GM12878 (cell line): Measurements from ENCODE around the gene EMP1. TPM values are rescaled to one million over a fixed set of nuclear protein-coding genes. Genes with fewer than 3 reads are reported as not detected.

Source experiments
- ATAC-seq: fragments of 200-7000 bp; cut with Tn5 transposase; 3 replicates; pipeline ENCODE4 v1.9.1; 2020; ENCODE audit warnings: mild to moderate bottlenecking, moderate library complexity
- BruUV-seq: library from RNA; stranded (reverse); fragments of 400-500 nt; replicated peaks from 2 replicates; lab custom pipeline; 2021; lab: Mats Ljungman, UMichigan
- CTCF ChIA-PET: fragments of 300-600 bp; sonication (Branson Sonifier 250); formaldehyde crosslinking; extraction: SDS; loops from one replicate; lab custom pipeline; 2021; ENCODE audit warnings: inconsistent platforms; lab: Yijun Ruan, JAX
- POLR2A ChIA-PET: fragments of 350-600 bp; formaldehyde crosslinking; extraction: SDS; loops from one replicate; lab custom pipeline; 2021; ENCODE audit warnings: inconsistent platforms; lab: Charles Lee
- RAD21 ChIA-PET: fragments of 300-600 bp; sonication (Branson Sonifier 250); formaldehyde crosslinking; loops from one replicate; lab custom pipeline; 2023; ENCODE audit warnings: antibody characterized with exemption; ENCODE audit not compliant: unreplicated experiment; lab: Charles Lee
- SMC1A ChIA-PET: fragments of 300-600 bp; sonication (Branson Sonifier 250); formaldehyde crosslinking; loops from one replicate; lab custom pipeline; 2023; ENCODE audit not compliant: unreplicated experiment, uncharacterized antibody; lab: Charles Lee
- DNase-seq: peaks from one replicate; pipeline ENCODE4 v3.0.0-alpha.2; 2011; ENCODE audit warnings: low read depth, low spot score
- FAIRE-seq: peaks from 3 replicates; lab custom pipeline; 2011; peaks lifted over from hg19 to GRCh38; lab: Jason Lieb, UNC
- H2AFZ ChIP-seq: 2 replicates; pipeline ENCODE4 v1.6.0; 2011; ENCODE audit warnings: low read depth, low read length, control low read depth; ENCODE audit not compliant: control insufficient read depth
- H3K27ac ChIP-seq: 2 replicates; pipeline ENCODE4 v1.5.1; 2011; ENCODE audit warnings: control low read depth; ENCODE audit not compliant: control insufficient read depth, insufficient read depth
- H3K27me3 ChIP-seq, 2 experiments: replicated peaks in 1 of 2; 2 replicates each; pipeline versions ENCODE4 v1.6.0 to v1.6.1; 2011; ENCODE audit warnings: low read length in 1 of 2; ENCODE audit not compliant: control insufficient read depth in 2 of 2, insufficient read depth in 2 of 2
- H3K36me3 ChIP-seq, 2 experiments: 2 replicates each; pipeline ENCODE4 v1.5.1; 2011; ENCODE audit warnings: low read length in 1 of 2; ENCODE audit not compliant: control insufficient read depth in 2 of 2, insufficient read depth in 2 of 2
- H3K4me1 ChIP-seq: 2 replicates; pipeline ENCODE4 v1.6.1; 2011; ENCODE audit warnings: mild to moderate bottlenecking, low read length, moderate library complexity, mixed read lengths; ENCODE audit not compliant: control insufficient read depth, insufficient read depth
- H3K4me2 ChIP-seq: 2 replicates; pipeline ENCODE4 v1.6.0; 2011; ENCODE audit warnings: control low read depth; ENCODE audit not compliant: control insufficient read depth, insufficient read depth
- H3K4me3 ChIP-seq: fragments of 200-600 bp; sonication (generic); 2 replicates; pipeline ENCODE4 v1.5.1; 2016
- H3K79me2 ChIP-seq: 2 replicates; pipeline ENCODE4 v1.6.0; 2011; ENCODE audit warnings: low read length; ENCODE audit not compliant: control insufficient read depth, insufficient read depth
- H3K9ac ChIP-seq: 2 replicates; pipeline ENCODE4 v1.8.0; 2011; ENCODE audit warnings: low read length, control low read depth, mixed read lengths; ENCODE audit not compliant: control insufficient read depth, insufficient read depth
- H3K9me3 ChIP-seq: replicated peaks from 3 replicates; pipeline ENCODE4 v1.5.1; 2011; ENCODE audit warnings: mild to moderate bottlenecking, low read length; ENCODE audit not compliant: control insufficient read depth, insufficient read depth
- H4K20me1 ChIP-seq: 2 replicates; pipeline ENCODE4 v1.6.0; 2011; ENCODE audit not compliant: control insufficient read depth, insufficient read depth
- POLR2A ChIP-seq: IDR thresholded peaks from 2 replicates; pipeline ENCODE4 v1.6.1; 2011; ENCODE audit warnings: low read depth, mild to moderate bottlenecking, low read length
- POLR2AphosphoS2 ChIP-seq: IDR thresholded peaks from 2 replicates; pipeline ENCODE4 v1.6.1; 2011; ENCODE audit warnings: low read depth, mild to moderate bottlenecking, low read length, improper control_type of control experiment, moderate library complexity
- SPI1 ChIP-seq: IDR thresholded peaks from 2 replicates; pipeline ENCODE4 v1.6.1; 2011; ENCODE audit warnings: low read depth, mild to moderate bottlenecking, low read length, moderate library complexity, borderline replicate concordance; ENCODE audit not compliant: insufficient read depth
- ZNF274 ChIP-seq: IDR thresholded peaks from one replicate; pipeline ENCODE4 v1.8.0; 2011; ENCODE audit not compliant: insufficient read length, insufficient read depth
- WGBS: methylation state at CpG from one replicate; pipeline ENCODE4 v1.1.6; 2016; ENCODE audit warnings: low lambda C conversion rate; ENCODE audit not compliant: insufficient replicate concordance, insufficient coverage; ENCODE audit errors: missing lambda C conversion rate; 5-methylcytosine and 5-hydroxymethylcytosine counted together
- in situ Hi-C: fragments of 300-500 bp; cut with MboI; formaldehyde crosslinking; loops from 9 replicates; pipeline ENCODE4 v1.14.3; 2018; ENCODE audit warnings: mixed read lengths
- intact Hi-C: fragments of 100-400 bp; cut with micrococcal nuclease; formaldehyde crosslinking; loops from one replicate; pipeline ENCODE4 v1.14.2; 2022; ENCODE audit not compliant: unreplicated experiment
- polyA plus RNA-seq, 11 experiments: library from polyadenylated mRNA; depleted of rRNA in 4 of 11; unstranded in 6 of 11; stranded (reverse) in 5 of 11; fragments of >200 nt; fragmentation: Nextera tagmentation in 4 of 11; fragmentation: Illumina TruSeq in 1 of 11; extraction: Ambion mirVana in 4 of 11; extraction: Trizol in 1 of 11; gene quantifications; 1 replicate in 1 of 11; 2 replicates in 10 of 11; pipeline versions ENCODE4 v1.2.1 to v1.2.3, GENCODE V29; 2011 to 2016; ENCODE audit warnings: inconsistent platforms in 2 of 11, missing spikeins in 2 of 11, low read depth in 1 of 11
- total RNA-seq, 4 experiments: library from RNA; depleted of rRNA in 3 of 4; stranded (reverse); fragments of >200 nt in 3 of 4; fragmentation: Illumina TruSeq in 1 of 4; extraction: Trizol in 1 of 4; gene quantifications; 2 replicates each; pipeline versions ENCODE4 v1.2.1 to v1.2.3, GENCODE V29; 2013 to 2021
- TF ChIP-seq, protein P1 (sequence below): fragments of 450-650 bp; conservative IDR thresholded peaks from 2 replicates; pipeline ENCODE4 v1.6.1; 2017; ENCODE audit warnings: mild to moderate bottlenecking, moderate library complexity
- TF ChIP-seq, protein P2 (sequence below): fragments of 450-650 bp; IDR thresholded peaks from 2 replicates; pipeline ENCODE4 v1.6.1; 2017; ENCODE audit warnings: mild to moderate bottlenecking, moderate library complexity
- TF ChIP-seq, protein P3 (sequence below): fragments of 450-650 bp; IDR thresholded peaks from 2 replicates; pipeline ENCODE4 v1.6.1; 2017; ENCODE audit warnings: antibody characterized with exemption, mild to moderate bottlenecking, moderate library complexity
- TF ChIP-seq, protein P4 (sequence below): fragments of 450-650 bp; IDR thresholded peaks from 2 replicates; pipeline ENCODE4 v1.6.1; 2017; ENCODE audit warnings: mild to moderate bottlenecking, low read depth, inconsistent platforms; ENCODE audit not compliant: poor library complexity, severe bottlenecking
- TF ChIP-seq, protein P5 (sequence below): fragments of 450-650 bp; IDR thresholded peaks from 2 replicates; pipeline ENCODE4 v1.6.1; 2018; ENCODE audit warnings: borderline replicate concordance, mild to moderate bottlenecking; ENCODE audit not compliant: partially characterized antibody

Gene EMP1
- total and polyA plus RNA-seq, 10 of the 15 experiments (the other 5 are each of a cell fraction or from before 2014, with no cell fraction given) = 0.09 to 0.90 (median 0.25) TPM; not detected in 1

DNA sequence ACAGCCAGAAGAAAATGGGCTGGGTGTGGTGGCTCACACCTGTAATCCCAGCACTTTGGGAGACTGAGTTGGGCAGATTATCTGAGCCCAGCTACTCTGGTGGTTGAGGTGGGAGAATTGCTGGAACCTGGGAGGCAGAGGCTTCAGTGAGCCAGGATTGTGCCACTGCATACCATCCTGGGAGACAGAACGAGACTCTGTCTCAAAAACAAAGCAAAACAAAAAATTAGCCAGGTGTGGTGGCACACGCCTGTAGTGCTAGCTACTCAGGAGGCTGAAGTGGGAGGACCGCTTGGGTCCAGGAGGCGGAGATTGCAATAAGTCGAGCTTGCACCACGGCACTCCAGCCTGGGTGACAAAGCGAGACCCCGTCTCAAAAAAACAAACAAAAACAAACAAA lies 3.8 kb upstream of the EMP1 start:
- in situ Hi-C loops (no loop called here), intact Hi-C loops (no loop called here)
- POLR2A ChIA-PET = no interaction called here
- Histone ChIP-seq H3K9ac (no peak overlapping the region), H3K79me2 (no peaks in the 10 kb centered on the region), H3K27me3 (peaks cover 2% of the 10 kb centered on the region in 2 experiments; a peak in 3 of 4 replicates), H3K4me2 (no peak overlapping the region), H3K4me1 (no peaks in the 10 kb centered on the region), H2AFZ (no peak overlapping the region), H3K9me3 (no peaks in the 10 kb centered on the region), H4K20me1 (no peaks in the 10 kb centered on the region), H3K36me3 (no peaks in the 10 kb centered on the region), H3K27ac (no peak overlapping the region), H3K4me3 (no peak overlapping the region)
- 52% methylated on average over 8 of the region's 8 CpGs for WGBS
- FAIRE-seq (no peak), ATAC-seq (no peak), DNase-seq (no peak)
- RAD21 ChIA-PET = interaction anchor here (0.8 kb wide), 1 partner anchor 207 kb away, joined by 3 read pairs; no protein-coding TSS in a partner anchor
- SMC1A ChIA-PET = no interaction called here
- no TSS peak for BruUV-seq
- CTCF ChIA-PET = interaction anchor here (0.6 to 1.4 kb wide), 2 partner anchors 21 to 1240 kb away, joined by 3 to 4 read pairs; no protein-coding TSS in a partner anchor
- TF ChIP-seq, protein P1, sequence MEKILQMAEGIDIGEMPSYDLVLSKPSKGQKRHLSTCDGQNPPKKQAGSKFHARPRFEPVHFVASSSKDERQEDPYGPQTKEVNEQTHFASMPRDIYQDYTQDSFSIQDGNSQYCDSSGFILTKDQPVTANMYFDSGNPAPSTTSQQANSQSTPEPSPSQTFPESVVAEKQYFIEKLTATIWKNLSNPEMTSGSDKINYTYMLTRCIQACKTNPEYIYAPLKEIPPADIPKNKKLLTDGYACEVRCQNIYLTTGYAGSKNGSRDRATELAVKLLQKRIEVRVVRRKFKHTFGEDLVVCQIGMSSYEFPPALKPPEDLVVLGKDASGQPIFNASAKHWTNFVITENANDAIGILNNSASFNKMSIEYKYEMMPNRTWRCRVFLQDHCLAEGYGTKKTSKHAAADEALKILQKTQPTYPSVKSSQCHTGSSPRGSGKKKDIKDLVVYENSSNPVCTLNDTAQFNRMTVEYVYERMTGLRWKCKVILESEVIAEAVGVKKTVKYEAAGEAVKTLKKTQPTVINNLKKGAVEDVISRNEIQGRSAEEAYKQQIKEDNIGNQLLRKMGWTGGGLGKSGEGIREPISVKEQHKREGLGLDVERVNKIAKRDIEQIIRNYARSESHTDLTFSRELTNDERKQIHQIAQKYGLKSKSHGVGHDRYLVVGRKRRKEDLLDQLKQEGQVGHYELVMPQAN = no peak
- TF ChIP-seq, protein P2, sequence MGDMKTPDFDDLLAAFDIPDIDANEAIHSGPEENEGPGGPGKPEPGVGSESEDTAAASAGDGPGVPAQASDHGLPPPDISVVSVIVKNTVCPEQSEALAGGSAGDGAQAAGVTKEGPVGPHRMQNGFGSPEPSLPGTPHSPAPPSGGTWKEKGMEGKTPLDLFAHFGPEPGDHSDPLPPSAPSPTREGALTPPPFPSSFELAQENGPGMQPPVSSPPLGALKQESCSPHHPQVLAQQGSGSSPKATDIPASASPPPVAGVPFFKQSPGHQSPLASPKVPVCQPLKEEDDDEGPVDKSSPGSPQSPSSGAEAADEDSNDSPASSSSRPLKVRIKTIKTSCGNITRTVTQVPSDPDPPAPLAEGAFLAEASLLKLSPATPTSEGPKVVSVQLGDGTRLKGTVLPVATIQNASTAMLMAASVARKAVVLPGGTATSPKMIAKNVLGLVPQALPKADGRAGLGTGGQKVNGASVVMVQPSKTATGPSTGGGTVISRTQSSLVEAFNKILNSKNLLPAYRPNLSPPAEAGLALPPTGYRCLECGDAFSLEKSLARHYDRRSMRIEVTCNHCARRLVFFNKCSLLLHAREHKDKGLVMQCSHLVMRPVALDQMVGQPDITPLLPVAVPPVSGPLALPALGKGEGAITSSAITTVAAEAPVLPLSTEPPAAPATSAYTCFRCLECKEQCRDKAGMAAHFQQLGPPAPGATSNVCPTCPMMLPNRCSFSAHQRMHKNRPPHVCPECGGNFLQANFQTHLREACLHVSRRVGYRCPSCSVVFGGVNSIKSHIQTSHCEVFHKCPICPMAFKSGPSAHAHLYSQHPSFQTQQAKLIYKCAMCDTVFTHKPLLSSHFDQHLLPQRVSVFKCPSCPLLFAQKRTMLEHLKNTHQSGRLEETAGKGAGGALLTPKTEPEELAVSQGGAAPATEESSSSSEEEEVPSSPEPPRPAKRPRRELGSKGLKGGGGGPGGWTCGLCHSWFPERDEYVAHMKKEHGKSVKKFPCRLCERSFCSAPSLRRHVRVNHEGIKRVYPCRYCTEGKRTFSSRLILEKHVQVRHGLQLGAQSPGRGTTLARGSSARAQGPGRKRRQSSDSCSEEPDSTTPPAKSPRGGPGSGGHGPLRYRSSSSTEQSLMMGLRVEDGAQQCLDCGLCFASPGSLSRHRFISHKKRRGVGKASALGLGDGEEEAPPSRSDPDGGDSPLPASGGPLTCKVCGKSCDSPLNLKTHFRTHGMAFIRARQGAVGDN = no peak
- TF ChIP-seq POLR2A (no peak), POLR2AphosphoS2 (no peak), ZNF274 (no peak), SPI1 (no peak)
- TF ChIP-seq, protein P3, sequence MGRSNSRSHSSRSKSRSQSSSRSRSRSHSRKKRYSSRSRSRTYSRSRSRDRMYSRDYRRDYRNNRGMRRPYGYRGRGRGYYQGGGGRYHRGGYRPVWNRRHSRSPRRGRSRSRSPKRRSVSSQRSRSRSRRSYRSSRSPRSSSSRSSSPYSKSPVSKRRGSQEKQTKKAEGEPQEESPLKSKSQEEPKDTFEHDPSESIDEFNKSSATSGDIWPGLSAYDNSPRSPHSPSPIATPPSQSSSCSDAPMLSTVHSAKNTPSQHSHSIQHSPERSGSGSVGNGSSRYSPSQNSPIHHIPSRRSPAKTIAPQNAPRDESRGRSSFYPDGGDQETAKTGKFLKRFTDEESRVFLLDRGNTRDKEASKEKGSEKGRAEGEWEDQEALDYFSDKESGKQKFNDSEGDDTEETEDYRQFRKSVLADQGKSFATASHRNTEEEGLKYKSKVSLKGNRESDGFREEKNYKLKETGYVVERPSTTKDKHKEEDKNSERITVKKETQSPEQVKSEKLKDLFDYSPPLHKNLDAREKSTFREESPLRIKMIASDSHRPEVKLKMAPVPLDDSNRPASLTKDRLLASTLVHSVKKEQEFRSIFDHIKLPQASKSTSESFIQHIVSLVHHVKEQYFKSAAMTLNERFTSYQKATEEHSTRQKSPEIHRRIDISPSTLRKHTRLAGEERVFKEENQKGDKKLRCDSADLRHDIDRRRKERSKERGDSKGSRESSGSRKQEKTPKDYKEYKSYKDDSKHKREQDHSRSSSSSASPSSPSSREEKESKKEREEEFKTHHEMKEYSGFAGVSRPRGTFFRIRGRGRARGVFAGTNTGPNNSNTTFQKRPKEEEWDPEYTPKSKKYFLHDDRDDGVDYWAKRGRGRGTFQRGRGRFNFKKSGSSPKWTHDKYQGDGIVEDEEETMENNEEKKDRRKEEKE = no peak
- TF ChIP-seq, protein P4, sequence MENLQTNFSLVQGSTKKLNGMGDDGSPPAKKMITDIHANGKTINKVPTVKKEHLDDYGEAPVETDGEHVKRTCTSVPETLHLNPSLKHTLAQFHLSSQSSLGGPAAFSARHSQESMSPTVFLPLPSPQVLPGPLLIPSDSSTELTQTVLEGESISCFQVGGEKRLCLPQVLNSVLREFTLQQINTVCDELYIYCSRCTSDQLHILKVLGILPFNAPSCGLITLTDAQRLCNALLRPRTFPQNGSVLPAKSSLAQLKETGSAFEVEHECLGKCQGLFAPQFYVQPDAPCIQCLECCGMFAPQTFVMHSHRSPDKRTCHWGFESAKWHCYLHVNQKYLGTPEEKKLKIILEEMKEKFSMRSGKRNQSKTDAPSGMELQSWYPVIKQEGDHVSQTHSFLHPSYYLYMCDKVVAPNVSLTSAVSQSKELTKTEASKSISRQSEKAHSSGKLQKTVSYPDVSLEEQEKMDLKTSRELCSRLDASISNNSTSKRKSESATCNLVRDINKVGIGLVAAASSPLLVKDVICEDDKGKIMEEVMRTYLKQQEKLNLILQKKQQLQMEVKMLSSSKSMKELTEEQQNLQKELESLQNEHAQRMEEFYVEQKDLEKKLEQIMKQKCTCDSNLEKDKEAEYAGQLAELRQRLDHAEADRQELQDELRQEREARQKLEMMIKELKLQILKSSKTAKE = no peak
- TF ChIP-seq, protein P5, sequence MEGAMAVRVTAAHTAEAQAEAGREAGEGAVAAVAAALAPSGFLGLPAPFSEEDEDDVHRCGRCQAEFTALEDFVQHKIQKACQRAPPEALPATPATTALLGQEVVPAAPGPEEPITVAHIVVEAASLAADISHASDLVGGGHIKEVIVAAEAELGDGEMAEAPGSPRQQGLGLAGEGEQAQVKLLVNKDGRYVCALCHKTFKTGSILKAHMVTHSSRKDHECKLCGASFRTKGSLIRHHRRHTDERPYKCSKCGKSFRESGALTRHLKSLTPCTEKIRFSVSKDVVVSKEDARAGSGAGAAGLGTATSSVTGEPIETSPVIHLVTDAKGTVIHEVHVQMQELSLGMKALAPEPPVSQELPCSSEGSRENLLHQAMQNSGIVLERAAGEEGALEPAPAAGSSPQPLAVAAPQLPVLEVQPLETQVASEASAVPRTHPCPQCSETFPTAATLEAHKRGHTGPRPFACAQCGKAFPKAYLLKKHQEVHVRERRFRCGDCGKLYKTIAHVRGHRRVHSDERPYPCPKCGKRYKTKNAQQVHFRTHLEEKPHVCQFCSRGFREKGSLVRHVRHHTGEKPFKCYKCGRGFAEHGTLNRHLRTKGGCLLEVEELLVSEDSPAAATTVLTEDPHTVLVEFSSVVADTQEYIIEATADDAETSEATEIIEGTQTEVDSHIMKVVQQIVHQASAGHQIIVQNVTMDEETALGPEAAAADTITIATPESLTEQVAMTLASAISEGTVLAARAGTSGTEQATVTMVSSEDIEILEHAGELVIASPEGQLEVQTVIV = no peak
